H1 (cell line): ENCODE data around the gene ASIP. TPM values are rescaled to one million over a fixed set of nuclear protein-coding genes. Genes with fewer than 3 reads are reported as not detected.

Experiments used
- CTCF ChIA-PET: fragments of 300-600 bp; sonication (Branson Sonifier 250); formaldehyde crosslinking; loops from one replicate; lab custom pipeline; 2021; ENCODE audit not compliant: partially characterized antibody; lab: Charles Lee
- POLR2A ChIA-PET: fragments of 300-600 bp; sonication (Branson Sonifier 250); formaldehyde crosslinking; loops from one replicate; lab custom pipeline; 2021; ENCODE audit warnings: inconsistent platforms; ENCODE audit not compliant: partially characterized antibody; lab: Charles Lee
- DNase-seq, 2 experiments: peaks; one replicate each; pipeline versions ENCODE4 v3.0.0 to v3.0.0-alpha.2; 2010 to 2022; ENCODE audit warnings: low spot score in 2 of 2, low read depth in 1 of 2, mixed read lengths in 1 of 2
- FAIRE-seq: peaks from 2 replicates; lab custom pipeline; 2011; peaks lifted over from hg19 to GRCh38; lab: Jason Lieb, UNC
- H2AFZ ChIP-seq: 2 replicates; pipeline ENCODE4 v1.8.1; 2012; ENCODE audit warnings: low read length, inconsistent platforms
- H2AK5ac ChIP-seq: 2 replicates; pipeline ENCODE4 v1.6.1; 2013; ENCODE audit warnings: low read depth, low read length
- H2BK120ac ChIP-seq: replicated peaks from 2 replicates; pipeline ENCODE3; 2013; ENCODE audit warnings: low read depth, low read length, inconsistent platforms
- H2BK12ac ChIP-seq: 2 replicates; pipeline ENCODE4 v1.6.1; 2013; ENCODE audit warnings: low read depth, low read length
- H2BK15ac ChIP-seq: 2 replicates; pipeline ENCODE4 v1.6.1; 2013; ENCODE audit warnings: low read length
- H2BK20ac ChIP-seq: 2 replicates; pipeline ENCODE4 v1.6.1; 2013; ENCODE audit warnings: low read length
- H2BK5ac ChIP-seq: 2 replicates; pipeline ENCODE4 v1.6.1; 2013; ENCODE audit warnings: low read depth, low read length
- H3K14ac ChIP-seq: 2 replicates; pipeline ENCODE4 v1.6.1; 2013; ENCODE audit warnings: inconsistent platforms; ENCODE audit not compliant: insufficient read length
- H3K18ac ChIP-seq: 2 replicates; pipeline ENCODE4 v1.6.1; 2013; ENCODE audit warnings: low read length; ENCODE audit errors: extremely low read depth
- H3K23ac ChIP-seq: 2 replicates; pipeline ENCODE4 v1.6.1; 2013; ENCODE audit warnings: inconsistent platforms; ENCODE audit not compliant: insufficient read length
- H3K23me2 ChIP-seq: 2 replicates; pipeline ENCODE4 v1.6.1; 2013; ENCODE audit warnings: low read depth, low read length
- H3K27ac ChIP-seq: 2 replicates; pipeline ENCODE4 v1.6.1; 2011; ENCODE audit warnings: low read depth, low read length, inconsistent platforms
- H3K27me3 ChIP-seq, 4 experiments: replicated peaks in 1 of 4; 1 replicate in 1 of 4; 2 replicates in 3 of 4; pipeline versions ENCODE4 v1.6.1 to v1.8.1; 2011 to 2013; ENCODE audit warnings: low read length in 3 of 4, mild to moderate bottlenecking in 3 of 4, inconsistent platforms in 2 of 4, mixed read lengths in 2 of 4, moderate library complexity in 1 of 4; ENCODE audit not compliant: control insufficient read depth in 3 of 4, insufficient read depth in 3 of 4; ENCODE audit errors: extremely low read depth in 1 of 4
- H3K36me3 ChIP-seq, 4 experiments: 2 replicates each; pipeline versions ENCODE4 v1.6.1 to v1.8.1; 2011 to 2013; ENCODE audit warnings: mild to moderate bottlenecking in 4 of 4, low read length in 3 of 4, moderate library complexity in 2 of 4, control low read depth in 1 of 4, inconsistent platforms in 1 of 4; ENCODE audit not compliant: insufficient read depth in 4 of 4, control insufficient read depth in 2 of 4
- H3K4ac ChIP-seq: replicated peaks from 2 replicates; pipeline ENCODE3; 2013; ENCODE audit warnings: low read length, low read depth, mixed read lengths, inconsistent platforms; ENCODE audit not compliant: insufficient read length
- H3K4me1 ChIP-seq, 4 experiments: replicated peaks in 1 of 4; 1 replicate in 1 of 4; 2 replicates in 3 of 4; pipeline versions ENCODE4 v1.6.1 to v1.8.1; 2011 to 2013; ENCODE audit warnings: low read length in 3 of 4, inconsistent platforms in 2 of 4, mixed read lengths in 1 of 4; ENCODE audit not compliant: insufficient read depth in 4 of 4, control insufficient read depth in 3 of 4
- H3K4me2 ChIP-seq, 2 experiments: 2 replicates each; pipeline versions ENCODE4 v1.6.1 to v1.8.1; 2011 to 2013; ENCODE audit warnings: low read depth in 2 of 2, low read length in 2 of 2, control low read depth in 1 of 2, inconsistent platforms in 1 of 2, mild to moderate bottlenecking in 1 of 2; ENCODE audit not compliant: insufficient read depth in 1 of 2
- H3K4me3 ChIP-seq, 4 experiments: fragments of 200-600, 300-600 bp in 1 of 4; sonication (generic), shearing (Covaris generic), sonication (Bioruptor Twin) in 1 of 4; 2 replicates each; pipeline versions ENCODE4 v1.5.1 to v1.8.1; 2011 to 2016; ENCODE audit warnings: low read length in 4 of 4, low read depth in 3 of 4, control low read depth in 2 of 4, inconsistent platforms in 2 of 4, mild to moderate bottlenecking in 2 of 4, mixed read lengths in 1 of 4, moderate library complexity in 1 of 4; ENCODE audit not compliant: insufficient read depth in 2 of 4; ENCODE audit errors: extremely low read depth in 1 of 4
- H3K56ac ChIP-seq: replicated peaks from 2 replicates; pipeline ENCODE3; 2013; ENCODE audit warnings: low read depth, mild to moderate bottlenecking, mixed read lengths, low read length, inconsistent platforms; ENCODE audit not compliant: insufficient read length
- H3K79me1 ChIP-seq: 2 replicates; pipeline ENCODE4 v1.6.1; 2013; ENCODE audit warnings: low read depth, low read length, control low read depth
- H3K79me2 ChIP-seq, 2 experiments: 2 replicates each; pipeline versions ENCODE4 v1.6.1 to v1.8.1; 2012 to 2013; ENCODE audit warnings: low read length in 2 of 2, mild to moderate bottlenecking in 2 of 2, inconsistent platforms in 1 of 2; ENCODE audit not compliant: insufficient read depth in 2 of 2, control insufficient read depth in 1 of 2
- H3K9ac ChIP-seq, 4 experiments: replicated peaks in 1 of 4; 1 replicate in 1 of 4; 2 replicates in 3 of 4; pipeline versions ENCODE4 v1.6.1 to v1.8.1; 2011 to 2013; ENCODE audit warnings: low read depth in 3 of 4, low read length in 3 of 4, control low read depth in 2 of 4, mild to moderate bottlenecking in 2 of 4, moderate library complexity in 2 of 4, inconsistent platforms in 1 of 4; ENCODE audit errors: extremely low read depth in 1 of 4
- H3K9me3 ChIP-seq, 2 experiments: 2 replicates each; pipeline versions ENCODE4 v1.6.1 to v1.8.1; 2012 to 2013; ENCODE audit warnings: mild to moderate bottlenecking in 2 of 2, moderate library complexity in 2 of 2, control low read depth in 1 of 2, inconsistent platforms in 1 of 2, low read depth in 1 of 2, low read length in 1 of 2, mixed read lengths in 1 of 2; ENCODE audit not compliant: insufficient read depth in 2 of 2
- H4K20me1 ChIP-seq, 2 experiments: replicated peaks in 1 of 2; 2 replicates each; pipeline versions ENCODE3 to v1.8.1; 2011 to 2013; ENCODE audit warnings: inconsistent platforms in 2 of 2, low read length in 2 of 2, mild to moderate bottlenecking in 1 of 2; ENCODE audit not compliant: insufficient read depth in 2 of 2, control insufficient read depth in 1 of 2
- H4K5ac ChIP-seq: 2 replicates; pipeline ENCODE4 v1.6.1; 2013; ENCODE audit warnings: low read length, low read depth, mixed read lengths, inconsistent platforms; ENCODE audit not compliant: insufficient read length
- H4K8ac ChIP-seq: 2 replicates; pipeline ENCODE4 v1.8.0; 2013; ENCODE audit warnings: mild to moderate bottlenecking, moderate library complexity, low read length, inconsistent platforms; ENCODE audit not compliant: insufficient read depth; ENCODE audit errors: extremely low read depth
- H4K91ac ChIP-seq: replicated peaks from 2 replicates; pipeline ENCODE3; 2013; ENCODE audit warnings: low read length, mixed read lengths, inconsistent platforms; ENCODE audit not compliant: insufficient read length
- BCL11A ChIP-seq, 2 experiments: IDR thresholded peaks; one replicate each; pipeline ENCODE4 v1.6.1; 2011; ENCODE audit warnings: low read depth in 2 of 2, low read length in 2 of 2, mild to moderate bottlenecking in 2 of 2
- CHD1 ChIP-seq: IDR thresholded peaks from 2 replicates; pipeline ENCODE4 v1.6.1; 2012; ENCODE audit warnings: low read depth, low read length, improper control_type of control experiment
- CHD2 ChIP-seq: IDR thresholded peaks from 2 replicates; pipeline ENCODE4 v1.6.1; 2012; ENCODE audit warnings: low read length, improper control_type of control experiment
- CTBP2 ChIP-seq: IDR thresholded peaks from 2 replicates; pipeline ENCODE4 v1.7.0; 2011; ENCODE audit warnings: borderline replicate concordance, mild to moderate bottlenecking, moderate library complexity, mixed read lengths, low read length; ENCODE audit not compliant: insufficient read depth, insufficient read length
- EP300 ChIP-seq, 2 experiments: IDR thresholded peaks; 1 replicate in 1 of 2; 2 replicates in 1 of 2; pipeline ENCODE4 v1.6.1; 2011 to 2012; ENCODE audit warnings: low read depth in 2 of 2, low read length in 2 of 2, mild to moderate bottlenecking in 2 of 2, borderline replicate concordance in 1 of 2, inconsistent platforms in 1 of 2, moderate library complexity in 1 of 2
- GABPA ChIP-seq: IDR thresholded peaks from 2 replicates; pipeline ENCODE4 v1.6.1; 2011; ENCODE audit warnings: mild to moderate bottlenecking, low read length, moderate library complexity, borderline replicate concordance; ENCODE audit not compliant: insufficient read depth
- KDM1A ChIP-seq: fragments of 200-600, 300-600 bp; sonication (generic); IDR thresholded peaks from 2 replicates; pipeline ENCODE4 v1.7.1; 2016; ENCODE audit warnings: mild to moderate bottlenecking, low read length, borderline replicate concordance
- RFX5 ChIP-seq: IDR thresholded peaks from 2 replicates; pipeline ENCODE4 v1.6.1; 2011; ENCODE audit warnings: low read depth, low read length, improper control_type of control experiment, borderline replicate concordance
- RNF2 ChIP-seq: fragments of 200-900, 300-1000 bp; sonication (generic); IDR thresholded peaks from 2 replicates; pipeline ENCODE4 v1.7.1; 2016; ENCODE audit warnings: borderline replicate concordance, low read depth, mild to moderate bottlenecking, antibody characterized with exemption, low read length; ENCODE audit not compliant: poor library complexity, severe bottlenecking; ENCODE audit errors: missing control alignments
- SUZ12 ChIP-seq: fragments of 200-600 bp; sonication (generic); IDR thresholded peaks from 2 replicates; pipeline ENCODE4 v1.6.1; 2012; ENCODE audit warnings: mild to moderate bottlenecking, inconsistent platforms, low read length, moderate library complexity, mixed read lengths
- TAF1 ChIP-seq: IDR thresholded peaks from 2 replicates; pipeline ENCODE4 v1.6.1; 2011; ENCODE audit warnings: mild to moderate bottlenecking, low read depth, low read length
- YY1 ChIP-seq: IDR thresholded peaks from 2 replicates; pipeline ENCODE4 v1.6.1; 2011; ENCODE audit warnings: low read depth, mild to moderate bottlenecking, low read length
- WGBS, 2 experiments: shearing (Covaris generic) in 1 of 2; methylation state at CpG; one replicate each; pipeline versions ENCODE4 v1.1.6 to v1.1.7; 2013 to 2015; ENCODE audit warnings: low lambda C conversion rate in 2 of 2, mixed read lengths in 2 of 2, inconsistent platforms in 1 of 2, low coverage in 1 of 2, missing lambda C conversion rate in 1 of 2; ENCODE audit not compliant: insufficient replicate concordance in 2 of 2, insufficient coverage in 1 of 2, insufficient read length in 1 of 2; ENCODE audit errors: extremely low coverage in 1 of 2, missing lambda C conversion rate in 1 of 2; 5-methylcytosine and 5-hydroxymethylcytosine counted together
- polyA plus RNA-seq, 7 experiments: library from polyadenylated mRNA; depleted of rRNA in 3 of 7; stranded (reverse) in 5 of 7; unstranded in 2 of 7; fragments of >200 nt in 5 of 7; fragments of 200-250 nt in 2 of 7; gene quantifications; 1 replicate in 5 of 7; 2 replicates in 1 of 7; 4 replicates in 1 of 7; pipeline versions ENCODE4 v1.2.1 to v1.2.3, GENCODE V29; 2011 to 2013; ENCODE audit warnings: missing spikeins in 2 of 7, mixed read lengths in 2 of 7
- total RNA-seq: library from RNA; stranded (reverse); fragmentation: NEBNext Ultra II Directional; extraction: Animal tissue kit (Norgen Biotek cat#: 25700); gene quantifications from 2 replicates; pipeline ENCODE4 v1.2.1, GENCODE V29; 2021

Gene ASIP
- total and polyA plus RNA-seq, 2 of the 8 experiments (the other 6 are each of a cell fraction or from before 2014, with no cell fraction given): not detected

DNA sequence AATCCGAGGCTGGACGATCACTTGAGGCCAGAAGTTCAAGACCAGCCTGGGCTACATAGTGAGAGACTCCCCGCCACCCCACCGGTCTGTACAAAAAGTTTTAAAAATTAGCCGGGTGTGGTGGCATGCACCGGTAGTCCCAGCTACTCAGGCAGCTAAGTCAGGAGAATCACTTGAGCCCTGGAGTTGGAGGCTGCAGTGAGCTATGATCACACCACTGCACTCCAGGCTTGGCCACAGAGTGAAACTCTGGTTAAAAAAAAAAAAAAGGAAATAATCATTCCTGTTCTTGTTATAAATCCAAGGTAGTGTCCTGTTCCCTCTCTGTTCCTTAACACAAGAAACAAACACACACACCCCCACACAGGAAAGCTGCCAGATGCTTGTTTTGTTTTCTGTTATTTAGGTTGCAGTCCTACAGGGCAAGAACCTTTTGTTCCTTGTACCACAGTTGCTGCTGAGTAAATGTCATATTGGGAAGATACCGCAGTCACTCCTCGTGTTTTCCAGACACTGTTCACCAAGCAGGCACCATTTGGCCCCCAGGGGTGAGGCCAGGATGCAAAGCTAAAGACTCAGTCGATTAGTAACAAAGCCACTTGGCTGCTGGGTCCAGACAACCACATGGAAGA lies 28.9 kb downstream of the ASIP start:
- Histone ChIP-seq H3K56ac (no peak overlapping the region), H3K9ac (no peak overlapping the region), H3K23ac (no peak overlapping the region)
- POLR2A ChIA-PET: interaction anchor here (0.6 to 3.2 kb wide), 5 partner anchors 11 to 93 kb away, joined by 3 to 17 read pairs (median 4); partner anchors contain the start of genes AHCY and ITCH
- TF ChIP-seq EP300 (IDR thresholded peaks at IDR 0.05; ENCODE audit: borderline replicate concordance in 1 of 2, low read depth in 2 of 2, low read length in 2 of 2) (no peak), YY1 (no peak), SUZ12 (no peak), GABPA (no peak), KDM1A (no peak), RNF2 (no peak), CTBP2 (no peak), BCL11A (IDR thresholded peaks at IDR 0.05; ENCODE audit: low read depth in 2 of 2, low read length in 2 of 2) (no peak), RFX5 (no peak), CHD2 (no peak), CHD1 (no peak), TAF1 (no peak)
- TF ChIP-seq, all 59 proteins: peak for 0
- Histone ChIP-seq H4K91ac (no peak overlapping the region), H2BK20ac (no peak overlapping the region), H2BK5ac (no peak overlapping the region), H4K8ac (no peak overlapping the region), H3K36me3 (peaks cover 0 to 22% (median 1%) of the 10 kb centered on the region in 4 experiments; a peak in 4 of 8 replicates), H3K23me2 (peaks cover 5% of the 10 kb centered on the region; the same call in 1 of the 2 replicates), H3K79me1 (no peaks in the 10 kb centered on the region; the same call in 1 of the 2 replicates), H3K4me2 (peak overlapping the region in 1 of 2 experiments; percentile 55; a peak in 1 of 4 replicates), H3K4ac (peak overlapping the region; percentile 77), H3K4me1 (no peaks in the 10 kb centered on the region), H3K27ac (no peak overlapping the region), H3K27me3 (0 out of 7 replicates have a peak, but pooled peaks cover 0 to 2% (median 0%) of the 10 kb centered on the region in 4 experiments), H2BK120ac (no peak overlapping the region), H3K18ac (no peak overlapping the region), H3K9me3 (no peaks in the 10 kb centered on the region), H3K4me3 (no peak overlapping the region), H2BK15ac (no peak overlapping the region), H2AK5ac (no peak overlapping the region), H3K14ac (no peak overlapping the region), H4K20me1 (peaks cover 4 to 10% of the 10 kb centered on the region in 2 experiments), H4K5ac (no peak overlapping the region), H2BK12ac (no peak overlapping the region), H3K79me2 (no peaks in the 10 kb centered on the region), H2AFZ (no peak overlapping the region)
- CTCF ChIA-PET: interaction anchor here (0.6 to 3.1 kb wide), 8 partner anchors 11 to 131 kb away, joined by 3 to 10 read pairs (median 3); no protein-coding TSS in a partner anchor
- FAIRE-seq (no peak), DNase-seq (no peak)
- WGBS, 2 experiments: 85% methylated on average over 9 of the region's 9 CpGs; no CpG with 5 or more reads in 1 of the 2 experiments
